NCI-H1105 (cell line): ENCODE measurements around the gene CD19.
A peak's percentile ranks its signal among the peaks of the same experiment; 100 is the strongest.
"Not testable (repeated sequence)": the region's sequence is repeated elsewhere in the genome, so short reads cannot be mapped to it uniquely, and the experiment has no call there.

Experiments used
- DNase-seq: peaks from one replicate; lab custom pipeline; 2025; lab: John Stamatoyannopoulos, UW

CD19 gene

DNA sequence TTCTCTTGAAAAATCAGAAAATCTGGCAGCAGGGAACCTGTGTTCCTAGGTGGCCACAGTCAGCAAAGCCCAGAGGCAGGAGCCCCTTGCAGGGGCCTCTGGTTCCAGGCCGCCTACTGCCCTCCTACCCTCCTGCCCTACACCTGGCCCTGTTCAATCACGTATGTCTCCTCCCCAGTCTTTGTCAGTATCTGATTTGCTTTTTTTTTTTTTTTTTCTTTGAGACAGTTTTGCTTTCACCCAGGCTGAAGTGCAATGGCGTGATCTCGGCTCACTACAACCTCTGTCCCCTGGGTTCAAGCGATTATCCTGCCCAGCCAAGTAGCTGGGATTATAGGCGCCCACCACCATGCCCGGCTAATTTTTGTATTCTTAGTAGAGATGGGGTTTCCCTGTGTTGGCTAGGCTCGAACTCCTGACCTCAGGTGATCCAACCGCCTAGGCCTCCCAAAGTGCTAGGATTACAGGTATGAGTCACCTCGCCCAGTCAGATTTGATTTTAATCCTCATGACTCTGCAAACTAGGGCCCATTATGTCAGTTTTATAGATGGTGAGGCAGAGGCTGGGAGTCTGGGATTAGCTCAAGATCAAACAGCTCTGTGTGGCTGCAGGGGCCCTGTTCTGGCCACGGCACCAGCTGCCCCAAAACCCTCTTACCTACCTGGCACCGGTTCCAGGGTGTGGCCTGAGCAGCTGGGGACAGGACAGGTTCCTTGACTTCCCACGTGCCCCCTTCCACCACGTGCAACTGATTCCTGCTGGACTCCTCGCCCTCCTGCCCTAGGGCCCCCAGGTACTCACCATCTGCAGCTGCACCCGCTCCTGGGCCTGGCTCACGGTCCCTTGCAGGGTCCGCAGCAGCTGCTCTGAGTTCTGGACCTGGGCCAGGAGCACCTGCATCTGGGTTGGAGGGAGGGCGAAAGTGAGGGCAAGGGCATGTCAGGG lies 21.4 kb upstream of the CD19 start:
- DNase-seq = peak; percentile 81

DNA sequence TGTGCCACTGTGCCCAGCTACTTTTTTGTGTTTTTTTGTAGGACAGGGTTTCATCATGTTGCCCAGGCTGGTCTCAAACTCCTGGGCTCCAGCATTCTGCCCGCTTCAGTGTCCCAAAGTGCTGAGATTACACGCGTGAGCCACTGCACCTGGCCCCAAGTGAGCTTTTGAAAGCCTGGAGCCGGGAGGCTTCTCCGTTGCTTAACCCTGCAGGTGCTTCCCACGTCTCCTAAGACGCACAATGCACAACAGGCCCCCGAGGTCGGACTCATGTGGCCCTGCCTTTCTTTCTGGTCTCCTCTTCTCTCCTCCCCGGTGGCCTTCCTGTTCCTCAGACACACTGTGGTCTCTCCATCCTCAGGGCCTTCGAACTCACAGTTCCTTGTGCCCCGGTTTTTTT lies 19.2 kb upstream of the CD19 start:
- DNase-seq = no peak

DNA sequence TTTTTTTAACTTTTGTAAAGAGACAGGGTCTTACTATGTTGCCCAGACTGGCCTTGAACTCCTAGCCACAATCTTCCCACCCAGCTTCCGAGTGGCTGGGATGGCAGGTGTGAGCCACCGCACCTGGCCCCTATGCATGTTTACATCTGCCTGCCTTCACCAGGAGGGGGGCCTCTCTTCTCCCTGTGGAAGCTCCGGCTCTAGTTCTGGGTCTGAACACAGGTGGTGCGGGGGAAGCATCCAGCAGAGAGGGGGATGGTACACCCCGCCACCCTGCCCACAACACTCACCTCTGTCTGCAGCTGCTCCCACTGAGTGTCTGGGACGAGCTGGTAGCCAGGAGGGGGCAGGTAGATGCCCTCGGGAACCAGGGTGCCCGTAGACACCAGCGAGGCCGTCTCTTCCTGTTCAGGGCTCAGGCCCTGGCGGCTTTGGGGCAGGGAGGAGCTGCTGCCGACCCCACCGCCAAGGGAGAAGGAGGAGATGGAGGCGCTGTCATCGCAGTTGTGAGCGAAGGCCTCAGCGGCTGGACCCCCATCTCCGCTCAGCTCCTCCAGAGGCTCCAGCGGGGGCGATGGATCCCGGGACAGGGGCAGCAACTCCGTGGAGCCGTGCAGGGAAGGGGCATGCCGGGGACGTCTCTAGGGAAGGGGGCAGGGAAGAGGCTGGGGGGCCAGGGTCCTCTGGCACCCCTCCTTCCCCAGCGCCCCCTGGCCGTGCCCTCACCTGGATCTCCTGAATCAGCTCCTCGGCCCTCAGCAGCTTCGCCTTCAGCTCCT lies 17.6 kb upstream of the CD19 start:
- no peak for DNase-seq

DNA sequence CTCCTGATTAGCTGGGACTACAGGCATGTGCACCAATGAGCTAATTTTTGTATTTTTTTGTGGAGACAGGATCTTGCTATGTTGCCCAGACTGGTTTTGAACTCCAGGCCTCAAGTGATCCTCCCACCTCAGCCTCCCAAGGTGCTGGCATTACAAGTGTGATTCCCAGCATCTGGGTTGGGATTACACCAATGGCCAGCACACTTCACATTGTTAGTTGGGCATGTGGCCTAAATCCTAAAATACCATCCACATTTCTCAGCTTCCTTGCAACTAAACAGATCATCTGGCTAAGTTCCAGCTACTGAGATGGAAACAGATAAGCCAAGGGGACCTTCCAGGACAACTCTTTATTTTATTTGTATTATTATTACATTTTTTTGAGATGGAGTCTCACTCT lies 16.6 kb upstream of the CD19 start:
- DNase-seq = no peak

DNA sequence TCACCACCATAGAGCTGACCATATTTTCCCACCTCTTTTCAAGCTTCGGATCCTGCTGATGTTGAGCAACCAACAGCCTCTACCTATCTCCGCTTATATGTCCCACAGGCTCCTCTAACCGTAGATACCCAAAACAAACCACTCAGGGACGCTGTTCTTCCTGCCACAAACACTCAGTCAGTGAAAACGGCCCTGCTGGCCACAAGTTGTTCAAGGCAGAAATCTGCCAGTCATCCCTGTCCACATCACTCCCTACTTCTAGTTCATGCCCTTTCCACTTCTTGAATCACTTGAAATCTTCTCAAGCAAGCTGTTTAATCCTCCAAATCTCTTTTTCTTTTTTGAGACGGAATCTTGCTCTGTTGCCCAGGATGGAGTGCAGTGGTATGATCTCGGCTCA lies 14.7 kb upstream of the CD19 start:
- DNase-seq = no peak

DNA sequence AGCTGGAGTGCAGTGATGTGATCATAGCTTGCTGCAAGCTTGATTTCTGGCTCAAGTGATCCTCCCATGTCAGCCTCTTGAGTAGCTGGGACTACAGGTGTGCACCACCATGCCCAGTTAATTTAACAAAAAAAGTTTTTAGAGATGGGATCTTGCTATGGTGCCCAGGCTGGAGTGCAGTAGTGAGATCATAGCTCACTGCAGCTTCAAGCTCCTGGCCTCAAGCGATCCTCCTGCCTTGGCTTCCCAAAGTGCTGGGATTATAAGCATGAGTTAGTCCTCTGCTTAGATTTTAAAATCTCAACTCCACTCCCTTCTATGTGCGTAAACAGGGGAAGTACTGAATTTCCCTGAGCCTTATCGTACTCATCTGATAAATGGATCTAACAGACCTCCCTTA lies 13.1 kb upstream of the CD19 start:
- DNase-seq = no peak

DNA sequence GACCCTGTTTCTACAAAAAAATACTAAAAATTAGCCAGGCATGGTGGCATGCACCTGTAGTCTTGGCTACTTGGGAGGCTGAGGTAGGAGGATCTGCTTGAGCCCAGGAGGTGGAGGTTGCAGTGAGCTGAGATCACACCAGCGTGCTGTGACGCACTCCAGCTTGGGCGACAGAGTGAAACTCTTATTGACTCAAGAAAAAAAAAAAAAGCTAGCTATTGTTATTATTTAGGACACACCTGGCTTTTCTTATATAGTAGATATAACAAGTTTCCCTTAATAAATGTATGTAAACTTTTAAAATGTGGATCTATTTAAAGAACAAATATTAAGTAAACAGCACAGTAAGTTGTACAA lies 8.6 kb upstream of the CD19 start:
- DNase-seq = no peak

DNA sequence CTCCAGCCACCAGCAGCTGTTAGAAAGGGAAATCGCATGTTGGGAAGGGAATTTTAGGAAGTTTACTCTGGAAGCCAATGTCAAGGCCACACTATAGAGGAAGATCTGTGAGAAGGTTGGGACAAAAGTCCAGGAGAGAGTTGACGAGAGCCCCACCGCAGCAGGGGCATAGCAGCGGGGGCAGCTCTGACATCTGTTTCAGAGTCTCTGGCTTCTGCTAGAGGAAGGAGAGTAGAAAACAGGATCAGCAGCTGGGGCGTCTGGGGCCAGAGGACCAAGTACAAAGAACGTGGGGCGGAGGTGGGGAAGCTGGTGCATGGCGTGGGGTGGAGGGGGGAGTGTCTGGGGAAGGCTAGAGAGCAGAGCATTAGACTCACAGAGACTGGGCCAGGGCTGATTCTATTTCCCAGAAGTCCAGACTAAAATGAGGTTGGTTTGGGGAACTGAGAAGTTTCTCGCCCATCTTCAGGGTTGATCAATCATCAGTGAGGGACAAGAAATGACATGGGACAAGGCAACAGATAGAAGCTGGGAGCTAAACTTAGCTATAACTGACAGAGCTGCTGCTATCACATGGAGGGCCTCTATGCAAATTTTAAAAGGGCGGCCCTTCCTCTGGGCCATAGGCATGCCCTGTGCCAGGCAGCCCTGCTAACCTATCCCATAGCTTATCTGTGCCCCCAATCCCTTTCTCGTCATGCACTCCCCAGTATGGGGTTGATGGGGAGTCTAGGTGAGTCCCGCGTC lies 7.9 kb upstream of the CD19 start:
- DNase-seq = no peak

DNA sequence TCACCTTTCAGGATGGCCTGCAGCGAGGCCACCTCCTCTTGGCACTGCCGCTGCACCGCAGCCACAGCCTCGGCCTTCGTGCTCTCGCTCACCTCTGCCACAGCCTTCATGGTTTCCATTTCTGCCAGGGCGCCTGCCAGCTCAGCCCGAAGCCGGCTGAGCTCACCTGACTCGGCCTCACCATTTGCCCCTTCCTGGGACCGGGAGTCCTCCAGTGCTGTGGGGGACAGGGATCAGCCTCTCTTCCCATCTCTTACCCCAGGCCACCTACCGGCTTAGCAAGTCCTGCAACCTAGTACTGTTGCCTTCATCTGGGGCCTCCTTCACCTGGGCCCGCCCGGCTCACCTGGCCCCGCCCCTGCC lies 7.4 kb upstream of the CD19 start:
- no peak for DNase-seq

DNA sequence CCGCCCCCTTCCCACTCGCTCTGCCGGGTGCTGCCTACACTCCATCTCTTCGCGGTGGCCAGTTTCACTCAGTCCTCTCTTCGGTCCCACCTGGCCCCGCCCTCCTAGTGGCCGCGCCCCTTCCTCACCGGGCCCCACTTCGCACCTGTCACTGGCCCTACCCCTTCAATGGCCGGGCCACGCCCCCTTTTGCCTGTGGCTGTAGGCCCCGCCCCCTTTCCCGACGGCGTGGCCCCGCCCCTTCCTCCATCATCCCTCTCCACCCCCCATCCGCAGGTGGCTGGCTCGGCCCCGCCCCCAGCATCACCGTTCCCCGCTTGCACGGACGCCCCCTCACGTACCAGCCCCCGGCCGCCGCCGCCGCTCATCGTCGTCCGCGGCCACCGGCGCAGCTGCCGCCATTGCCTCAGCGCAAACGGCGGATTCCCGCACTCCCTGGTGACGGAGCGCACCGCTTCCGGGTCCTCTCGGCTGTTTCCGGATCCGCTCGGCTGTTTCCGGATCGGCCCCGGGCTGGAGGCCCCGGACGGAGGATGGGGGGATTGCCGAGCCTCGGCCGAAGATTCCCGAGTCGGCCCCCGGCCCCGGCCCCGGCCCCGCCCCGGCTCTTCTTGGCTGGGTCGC lies 6.9 kb upstream of the CD19 start, which contains the start of gene RABEP2:
Gene RABEP2, minus strand, starts transcription at position 477 of the 624 bp plus-strand sequence. Its CDS starts 75 bp downstream, at position 402.
- peak; percentile 94 for DNase-seq

DNA sequence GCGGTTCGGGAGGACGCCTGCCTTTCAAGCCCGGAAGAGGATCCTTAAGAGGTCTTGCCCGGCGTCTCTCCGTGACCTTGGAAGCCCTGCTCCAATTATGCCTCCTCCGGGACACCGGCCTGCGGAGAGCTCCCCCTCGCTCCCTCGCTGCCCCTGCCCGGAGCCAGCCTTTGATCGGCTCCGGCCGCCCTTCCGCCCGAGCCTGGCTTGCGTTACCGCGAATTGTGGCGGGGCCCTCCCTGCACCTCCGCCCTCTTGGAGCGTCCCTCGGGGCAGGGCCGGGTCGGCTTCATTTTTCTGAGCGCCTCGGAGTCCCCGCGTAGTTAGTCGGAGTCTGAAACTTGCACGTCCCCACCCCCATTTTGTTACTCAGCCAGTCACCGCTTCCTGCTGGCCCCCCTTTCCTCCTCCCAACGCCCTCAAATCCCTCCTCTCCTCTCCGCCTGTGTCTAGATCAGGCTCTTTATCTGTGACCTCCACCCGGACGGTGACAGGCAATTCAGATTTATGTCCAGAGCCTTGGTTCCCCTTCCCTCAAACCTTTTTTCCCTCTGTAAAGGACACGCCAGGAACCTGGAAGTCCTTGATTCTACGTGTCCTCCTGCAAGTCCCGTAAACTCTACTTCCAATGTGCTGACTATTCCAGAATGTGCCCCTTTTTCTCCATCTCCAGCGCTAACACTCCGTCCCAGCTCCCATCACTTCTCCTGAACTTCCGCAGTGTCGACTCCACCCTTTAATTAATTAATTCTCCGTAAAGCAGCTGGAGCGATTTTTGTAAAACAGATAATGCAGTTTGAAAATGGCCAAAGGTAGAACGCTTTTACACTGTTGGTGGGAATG lies 6.2 kb upstream of the CD19 start:
- peak; percentile 52 for DNase-seq

DNA sequence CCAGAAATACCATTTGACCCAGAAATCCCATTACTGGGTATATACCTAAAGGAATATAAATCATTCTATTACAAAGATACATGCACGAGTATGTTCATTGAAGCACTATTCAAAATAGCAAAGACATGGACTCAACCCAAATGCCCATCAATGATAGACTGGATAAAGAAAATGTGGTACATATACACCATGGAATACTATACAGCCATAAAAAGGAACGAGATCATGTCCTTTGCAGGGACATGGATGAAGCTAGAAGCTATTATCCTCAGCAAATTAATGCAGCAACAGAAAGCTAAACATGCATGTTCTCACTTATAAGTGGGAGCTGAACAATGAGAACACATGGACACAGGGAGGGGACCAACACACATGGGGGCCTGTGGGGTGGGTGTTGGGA lies 5.5 kb upstream of the CD19 start:
- not testable (repeated sequence) for DNase-seq

DNA sequence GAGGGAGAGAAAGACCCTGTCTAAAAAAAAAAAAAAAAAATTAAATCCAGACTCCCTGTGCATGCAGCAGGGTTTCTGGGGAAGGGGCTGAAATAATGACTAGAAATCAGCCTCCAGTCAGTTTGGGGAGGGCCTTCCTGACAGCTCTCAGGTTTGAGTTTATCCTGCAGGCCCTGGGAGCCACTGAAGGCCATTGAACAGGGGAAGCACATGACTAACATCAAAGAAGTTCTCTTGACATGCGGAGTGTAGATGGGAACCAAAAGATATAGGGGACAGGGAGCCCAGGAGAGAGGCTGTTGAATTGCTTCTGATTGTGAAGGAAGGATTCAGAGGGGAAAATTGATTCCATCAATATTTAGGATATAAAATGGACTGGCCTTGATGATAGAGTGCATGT lies 4.0 kb upstream of the CD19 start:
- no peak for DNase-seq

DNA sequence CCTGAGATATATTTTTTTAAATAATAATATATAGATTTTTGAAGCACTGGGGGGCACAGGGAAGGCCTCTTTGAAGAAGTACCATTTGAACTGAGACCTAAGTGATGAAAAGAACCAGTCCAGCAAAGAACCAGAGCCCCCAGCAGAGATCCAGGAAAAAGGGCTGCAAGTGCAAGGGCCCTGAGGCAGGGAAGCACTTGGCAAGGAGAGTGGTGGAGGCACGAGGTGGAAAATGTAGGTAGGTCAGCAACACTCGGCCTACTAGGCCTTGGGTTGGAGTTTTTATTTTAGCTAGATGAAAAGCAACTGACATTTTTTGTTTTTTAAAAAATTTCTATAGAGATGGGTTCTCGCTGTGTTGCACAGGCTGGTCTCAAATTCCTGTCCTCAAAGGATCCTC lies 1.6 kb upstream of the CD19 start:
- DNase-seq = no peak

DNA sequence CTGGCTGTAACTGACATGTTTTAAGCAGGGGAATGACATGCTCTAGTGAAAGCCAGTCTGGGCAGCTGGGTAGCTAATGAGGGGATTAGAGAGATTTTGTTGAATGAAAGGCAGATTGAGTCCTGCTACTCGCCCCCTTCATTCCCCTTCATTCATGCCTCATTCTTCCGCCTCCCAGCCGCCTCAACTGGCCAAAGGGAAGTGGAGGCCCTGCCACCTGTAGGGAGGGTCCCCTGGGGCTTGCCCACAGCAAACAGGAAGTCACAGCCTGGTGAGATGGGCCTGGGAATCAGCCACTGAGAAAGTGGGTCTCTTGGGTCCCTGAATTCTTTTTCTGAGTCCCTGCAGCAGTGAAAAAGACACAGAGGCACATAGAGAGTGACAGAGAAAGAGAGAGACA lies 1.1 kb upstream of the CD19 start:
- no peak for DNase-seq

DNA sequence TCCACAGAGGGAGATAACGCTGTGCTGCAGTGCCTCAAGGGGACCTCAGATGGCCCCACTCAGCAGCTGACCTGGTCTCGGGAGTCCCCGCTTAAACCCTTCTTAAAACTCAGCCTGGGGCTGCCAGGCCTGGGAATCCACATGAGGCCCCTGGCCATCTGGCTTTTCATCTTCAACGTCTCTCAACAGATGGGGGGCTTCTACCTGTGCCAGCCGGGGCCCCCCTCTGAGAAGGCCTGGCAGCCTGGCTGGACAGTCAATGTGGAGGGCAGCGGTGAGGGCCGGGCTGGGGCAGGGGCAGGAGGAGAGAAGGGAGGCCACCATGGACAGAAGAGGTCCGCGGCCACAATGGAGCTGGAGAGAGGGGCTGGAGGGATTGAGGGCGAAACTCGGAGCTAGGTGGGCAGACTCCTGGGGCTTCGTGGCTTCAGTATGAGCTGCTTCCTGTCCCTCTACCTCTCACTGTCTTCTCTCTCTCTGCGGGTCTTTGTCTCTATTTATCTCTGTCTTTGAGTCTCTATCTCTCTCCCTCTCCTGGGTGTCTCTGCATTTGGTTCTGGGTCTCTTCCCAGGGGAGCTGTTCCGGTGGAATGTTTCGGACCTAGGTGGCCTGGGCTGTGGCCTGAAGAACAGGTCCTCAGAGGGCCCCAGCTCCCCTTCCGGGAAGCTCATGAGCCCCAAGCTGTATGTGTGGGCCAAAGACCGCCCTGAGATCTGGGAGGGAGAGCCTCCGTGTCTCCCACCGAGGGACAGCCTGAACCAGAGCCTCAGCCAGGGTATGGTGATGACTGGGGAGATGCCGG lies 769 bp downstream of the CD19 start:
- no peak for DNase-seq

DNA sequence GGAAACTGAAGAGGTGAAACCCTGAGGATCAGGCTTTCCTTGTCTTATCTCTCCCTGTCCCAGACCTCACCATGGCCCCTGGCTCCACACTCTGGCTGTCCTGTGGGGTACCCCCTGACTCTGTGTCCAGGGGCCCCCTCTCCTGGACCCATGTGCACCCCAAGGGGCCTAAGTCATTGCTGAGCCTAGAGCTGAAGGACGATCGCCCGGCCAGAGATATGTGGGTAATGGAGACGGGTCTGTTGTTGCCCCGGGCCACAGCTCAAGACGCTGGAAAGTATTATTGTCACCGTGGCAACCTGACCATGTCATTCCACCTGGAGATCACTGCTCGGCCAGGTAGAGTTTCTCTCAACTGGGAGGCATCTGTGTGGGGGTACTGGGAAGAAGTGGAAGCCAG lies 1.4 kb downstream of the CD19 start:
- DNase-seq = no peak

DNA sequence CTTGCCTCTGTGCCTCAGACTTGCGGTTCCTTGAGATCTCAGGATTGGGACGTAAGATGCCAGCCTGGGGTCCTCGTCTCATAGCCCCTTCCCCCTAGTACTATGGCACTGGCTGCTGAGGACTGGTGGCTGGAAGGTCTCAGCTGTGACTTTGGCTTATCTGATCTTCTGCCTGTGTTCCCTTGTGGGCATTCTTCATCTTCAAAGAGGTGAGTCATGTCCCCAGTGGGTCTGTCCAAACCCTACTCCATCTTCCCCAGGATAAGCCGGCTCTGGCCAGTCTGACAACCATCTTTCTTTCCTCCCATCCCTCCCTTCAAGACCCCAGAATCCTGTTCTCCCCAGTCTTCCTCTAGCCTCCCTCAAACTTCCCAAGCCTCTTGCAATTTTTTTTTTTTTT lies 3.6 kb downstream of the CD19 start:
- DNase-seq = no peak

DNA sequence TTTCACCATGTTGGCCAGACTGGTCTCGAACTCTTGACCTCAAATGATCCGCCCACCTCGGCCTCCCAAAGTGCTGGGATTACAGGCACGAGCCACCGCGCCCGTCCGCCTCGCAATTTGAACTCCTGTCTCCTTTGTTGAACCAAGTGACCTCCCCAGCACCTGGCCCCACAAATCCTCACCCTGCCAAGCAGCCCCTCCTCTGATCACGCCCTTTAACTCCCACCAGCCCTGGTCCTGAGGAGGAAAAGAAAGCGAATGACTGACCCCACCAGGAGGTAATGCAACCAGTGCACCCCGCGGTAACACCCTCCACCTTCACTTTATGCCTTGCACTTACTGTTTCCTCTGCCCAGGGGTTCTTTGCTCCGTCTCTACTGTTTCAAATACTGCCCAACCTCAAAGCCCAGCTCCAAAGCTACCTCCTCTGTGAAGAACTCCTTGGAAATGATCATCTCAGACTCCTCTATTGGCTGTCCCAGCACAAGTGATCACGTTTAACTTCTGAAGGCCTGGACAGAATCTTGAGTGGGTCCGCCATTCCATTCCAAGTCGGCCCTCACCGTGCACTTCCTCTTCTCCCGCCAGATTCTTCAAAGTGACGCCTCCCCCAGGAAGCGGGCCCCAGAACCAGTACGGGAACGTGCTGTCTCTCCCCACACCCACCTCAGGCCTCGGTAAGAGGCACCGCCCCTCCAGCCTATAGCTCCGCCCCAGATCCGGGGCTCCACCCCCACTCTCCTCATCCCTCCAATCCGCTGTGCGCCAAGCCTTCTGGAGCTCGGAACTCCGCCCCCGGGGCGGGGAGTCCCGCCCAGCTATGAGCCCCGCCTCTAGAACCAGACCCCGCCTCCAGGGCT lies 4.4 kb downstream of the CD19 start:
- DNase-seq = no peak
